Activated T-cell treated with anti-CD3 and anti-CD28 coated beads, Interleukin-2, amount 50 U/mL, for 4 hours (primary cell): ENCODE data around the gene RYR3. TPM values are rescaled to one million over a fixed set of nuclear protein-coding genes. Genes with fewer than 3 reads are reported as not detected.

Experiments used
- ATAC-seq, 2 donors: fragments of 200-7000 bp; cut with Tn5 transposase; one replicate each; pipeline ENCODE4 v1.10.0; 2021
- DNase-seq: peaks from one replicate; pipeline ENCODE4 v3.0.0-alpha.2; 2020
- H3K27me3 Mint-ChIP-seq: one replicate; pipeline ENCODE4 v1.8.0; 2021; ENCODE audit warnings: low read depth, mixed read lengths
- H3K36me3 Mint-ChIP-seq: one replicate; pipeline ENCODE4 v1.8.0; 2022; ENCODE audit warnings: mixed read lengths; ENCODE audit not compliant: insufficient read depth
- H3K4me1 Mint-ChIP-seq: one replicate; pipeline ENCODE4 v1.8.0; 2021; ENCODE audit warnings: low read depth, mixed read lengths
- H3K4me3 Mint-ChIP-seq: one replicate; pipeline ENCODE4 v1.8.0; 2021; ENCODE audit warnings: mild to moderate bottlenecking, moderate library complexity, mixed read lengths
- H3K9me3 Mint-ChIP-seq: one replicate; pipeline ENCODE4 v1.8.0; 2021; ENCODE audit warnings: mixed read lengths
- total RNA-seq, 3 donors: library from RNA; stranded (reverse); gene quantifications; one replicate each; pipeline ENCODE4 v1.2.1, GENCODE V29; 2021

Gene RYR3
- total RNA-seq, 3 donors from 2014 or later, result not detected

- Mint-ChIP-seq H3K27me3 (peaks cover 13% of the 10 kb centered on the region), H3K36me3 (no peaks in the 10 kb centered on the region), H3K9me3 (no peaks in the 10 kb centered on the region), H3K4me3 (no peak overlapping the region), H3K4me1 (no peaks in the 10 kb centered on the region)
- DNase-seq (no peak), ATAC-seq (no peak)
These were observed 533.4 kb downstream of the RYR3 start for GRCh38 chr15:33844186-33844585.

GRCh38 chr15:33844597-33844996 lies 533.8 kb downstream of the RYR3 start:
- ATAC-seq (no peak), DNase-seq (no peak)
- H3K27me3 Mint-ChIP-seq, result peaks cover 13% of the 10 kb centered on the region
- H3K9me3 Mint-ChIP-seq, result no peaks in the 10 kb centered on the region
- no peaks in the 10 kb centered on the region for H3K36me3 Mint-ChIP-seq
- H3K4me1 Mint-ChIP-seq, result no peaks in the 10 kb centered on the region
- no peak overlapping the region for H3K4me3 Mint-ChIP-seq

GRCh38 chr15:33846142-33846541 lies 535.4 kb downstream of the RYR3 start:
- H3K4me1 Mint-ChIP-seq, result no peaks in the 10 kb centered on the region
- ATAC-seq, result no peak

GRCh38 chr15:33846862-33847261 lies 536.1 kb downstream of the RYR3 start:
- Mint-ChIP-seq H3K4me3 (no peak overlapping the region), H3K36me3 (no peaks in the 10 kb centered on the region), H3K27me3 (peaks cover 4% of the 10 kb centered on the region), H3K9me3 (no peaks in the 10 kb centered on the region), H3K4me1 (no peaks in the 10 kb centered on the region)
- no peak for ATAC-seq
- no peak for DNase-seq

More at GRCh38 chr15:33846142-33846541, 535.4 kb downstream of the RYR3 start:
- no peak overlapping the region for H3K4me3 Mint-ChIP-seq
- no peak for DNase-seq
- no peaks in the 10 kb centered on the region for H3K36me3 Mint-ChIP-seq
- H3K27me3 Mint-ChIP-seq, result peaks cover 4% of the 10 kb centered on the region
- no peaks in the 10 kb centered on the region for H3K9me3 Mint-ChIP-seq

GRCh38 chr15:33848011-33848410 lies 537.2 kb downstream of the RYR3 start:
- Mint-ChIP-seq H3K4me1 (no peaks in the 10 kb centered on the region), H3K27me3 (no peaks in the 10 kb centered on the region), H3K4me3 (no peak overlapping the region), H3K9me3 (no peaks in the 10 kb centered on the region), H3K36me3 (no peaks in the 10 kb centered on the region)
- no peak for DNase-seq
- ATAC-seq, result no peak

DNA sequence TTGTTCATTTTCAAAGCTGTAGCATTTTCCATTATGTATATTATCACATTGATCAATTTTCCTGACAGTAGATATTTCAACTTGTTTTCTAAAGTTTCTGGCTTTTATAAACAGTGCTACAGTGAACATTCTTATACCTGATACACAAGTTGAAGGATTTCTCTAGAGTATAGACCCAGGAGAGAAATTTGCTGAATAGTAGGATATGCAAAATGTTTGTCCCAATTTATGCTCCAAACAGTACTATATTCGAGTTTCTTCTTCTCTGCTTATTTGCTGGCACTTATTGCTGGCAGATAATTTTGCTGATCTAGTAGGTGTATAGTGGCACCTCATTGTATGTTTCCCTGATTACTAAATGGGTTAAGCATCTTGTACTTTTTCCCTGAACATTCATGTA lies 540.3 kb downstream of the RYR3 start:
- ATAC-seq (no peak), DNase-seq (no peak)
- no peaks in the 10 kb centered on the region for H3K27me3 Mint-ChIP-seq
- H3K9me3 Mint-ChIP-seq, result no peaks in the 10 kb centered on the region
- no peaks in the 10 kb centered on the region for H3K36me3 Mint-ChIP-seq
- no peak overlapping the region for H3K4me3 Mint-ChIP-seq
- H3K4me1 Mint-ChIP-seq, result no peaks in the 10 kb centered on the region

- Mint-ChIP-seq H3K4me3 (no peak overlapping the region), H3K27me3 (no peaks in the 10 kb centered on the region), H3K9me3 (no peaks in the 10 kb centered on the region), H3K4me1 (no peaks in the 10 kb centered on the region), H3K36me3 (no peaks in the 10 kb centered on the region)
- ATAC-seq, result no peak
- DNase-seq, result no peak
These were observed 541.3 kb downstream of the RYR3 start for GRCh38 chr15:33852094-33852493.

DNA sequence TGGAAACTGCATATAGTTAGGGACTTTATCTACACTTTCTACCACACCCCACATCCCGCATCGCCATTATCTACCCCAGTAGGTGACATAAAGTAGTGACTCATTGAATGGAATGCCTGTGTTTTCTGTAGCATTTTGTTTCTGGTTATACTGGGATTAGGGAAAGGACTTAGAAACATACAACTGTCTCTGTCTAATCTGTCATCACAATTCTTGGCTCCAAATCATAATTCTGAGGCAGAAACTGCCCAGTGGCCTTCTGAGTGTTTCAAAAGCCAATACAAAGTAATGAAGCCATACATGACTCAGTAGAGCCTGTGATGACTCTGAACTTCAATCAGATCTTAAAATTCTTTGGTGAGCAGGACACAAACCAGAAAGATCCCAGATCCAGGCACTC lies 541.8 kb downstream of the RYR3 start:
- no peak for ATAC-seq
- no peaks in the 10 kb centered on the region for H3K36me3 Mint-ChIP-seq
- no peak overlapping the region for H3K4me3 Mint-ChIP-seq
- H3K9me3 Mint-ChIP-seq, result no peaks in the 10 kb centered on the region
- H3K27me3 Mint-ChIP-seq, result no peaks in the 10 kb centered on the region
- no peak for DNase-seq
- H3K4me1 Mint-ChIP-seq, result no peaks in the 10 kb centered on the region

DNA sequence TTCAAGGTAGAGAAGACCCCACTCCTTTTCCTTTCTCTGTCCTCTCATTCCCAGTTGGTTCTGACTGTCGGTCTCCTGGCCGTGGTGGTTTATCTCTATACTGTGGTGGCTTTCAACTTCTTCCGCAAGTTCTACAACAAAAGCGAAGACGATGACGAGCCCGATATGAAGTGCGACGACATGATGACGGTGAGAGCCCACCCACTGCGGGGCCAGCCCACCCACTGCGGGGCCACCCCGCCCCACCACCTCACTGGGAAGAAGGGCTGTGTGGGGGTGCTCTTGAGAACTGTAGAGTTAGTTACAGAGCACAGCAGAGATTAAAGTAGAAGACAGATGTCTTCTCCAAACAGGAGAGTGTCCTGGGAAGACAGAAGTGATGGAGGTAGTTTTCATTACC lies 547.0 kb downstream of the RYR3 start:
- Mint-ChIP-seq H3K4me1 (no peaks in the 10 kb centered on the region), H3K4me3 (no peak overlapping the region), H3K9me3 (no peaks in the 10 kb centered on the region), H3K27me3 (no peaks in the 10 kb centered on the region), H3K36me3 (peaks cover 10% of the 10 kb centered on the region)
- no peak for DNase-seq
- ATAC-seq, result no peak

DNA sequence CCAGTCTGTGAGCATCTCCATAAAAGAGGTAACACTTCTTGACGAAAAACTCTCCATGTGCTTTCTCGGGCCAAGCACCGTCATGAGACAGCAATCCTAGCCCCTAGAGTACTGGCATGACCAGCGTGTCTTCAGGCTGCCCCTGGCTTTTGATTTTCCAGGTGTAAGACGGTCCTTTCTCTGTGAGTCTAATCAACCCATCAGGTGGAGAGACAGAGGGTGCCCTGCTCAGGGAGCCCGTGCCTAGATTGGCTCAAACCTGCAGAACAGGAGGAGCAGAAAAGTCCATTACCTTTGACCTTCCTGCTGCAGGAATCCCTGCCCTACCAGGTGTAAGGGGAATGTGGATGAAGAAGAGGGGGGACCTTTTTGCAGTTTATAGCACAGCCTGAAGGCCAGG lies 548.1 kb downstream of the RYR3 start:
- DNase-seq (no peak), ATAC-seq (no peak)
- Mint-ChIP-seq H3K36me3 (peaks cover 16% of the 10 kb centered on the region), H3K9me3 (no peaks in the 10 kb centered on the region), H3K4me1 (no peaks in the 10 kb centered on the region), H3K27me3 (no peaks in the 10 kb centered on the region), H3K4me3 (no peak overlapping the region)

GRCh38 chr15:33859992-33860545 lies 549.3 kb downstream of the RYR3 start:
- Mint-ChIP-seq H3K4me1 (no peaks in the 10 kb centered on the region), H3K36me3 (peaks cover 28% of the 10 kb centered on the region), H3K9me3 (no peaks in the 10 kb centered on the region), H3K27me3 (no peaks in the 10 kb centered on the region), H3K4me3 (no peak overlapping the region)
- DNase-seq, result no peak
- ATAC-seq, result no peak

DNA sequence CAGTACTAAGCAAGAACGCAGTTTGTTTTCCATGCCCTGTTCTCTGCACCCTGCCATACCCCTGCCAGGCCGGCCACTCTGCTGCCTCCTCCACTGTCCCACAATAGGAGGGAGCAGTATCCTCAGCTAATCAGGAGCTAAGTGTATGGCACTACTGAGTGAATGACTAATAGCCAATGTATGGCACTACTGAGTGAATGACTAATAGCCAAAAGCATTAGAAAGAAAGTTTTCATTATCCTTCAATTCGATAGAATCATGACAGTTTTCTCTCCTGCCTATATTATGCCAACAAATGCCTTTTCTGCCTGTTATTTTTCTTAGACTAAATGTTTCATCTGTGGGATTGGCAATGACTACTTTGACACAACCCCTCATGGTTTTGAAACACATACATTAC lies 550.0 kb downstream of the RYR3 start:
- Mint-ChIP-seq H3K27me3 (no peaks in the 10 kb centered on the region), H3K4me1 (no peaks in the 10 kb centered on the region), H3K9me3 (no peaks in the 10 kb centered on the region), H3K4me3 (no peak overlapping the region), H3K36me3 (peaks cover 33% of the 10 kb centered on the region)
- no peak for ATAC-seq
- no peak for DNase-seq

- no peak overlapping the region for H3K4me3 Mint-ChIP-seq
- no peaks in the 10 kb centered on the region for H3K4me1 Mint-ChIP-seq
- H3K36me3 Mint-ChIP-seq, result peaks cover 49% of the 10 kb centered on the region
- DNase-seq (no peak), ATAC-seq (no peak)
- no peaks in the 10 kb centered on the region for H3K9me3 Mint-ChIP-seq
- no peaks in the 10 kb centered on the region for H3K27me3 Mint-ChIP-seq
These were observed 553.8 kb downstream of the RYR3 start for GRCh38 chr15:33864360-33865075.

GRCh38 chr15:33865416-33865815 lies 554.6 kb downstream of the RYR3 start:
- peaks cover 51% of the 10 kb centered on the region for H3K36me3 Mint-ChIP-seq
- no peak for DNase-seq

GRCh38 chr15:33866101-33866737 lies 555.5 kb downstream of the RYR3 start:
- H3K36me3 Mint-ChIP-seq, result peaks cover 50% of the 10 kb centered on the region
- no peaks in the 10 kb centered on the region for H3K4me1 Mint-ChIP-seq
- H3K9me3 Mint-ChIP-seq, result no peaks in the 10 kb centered on the region
- no peaks in the 10 kb centered on the region for H3K27me3 Mint-ChIP-seq
- no peak overlapping the region for H3K4me3 Mint-ChIP-seq
- no peak for ATAC-seq
- DNase-seq, result no peak

More at GRCh38 chr15:33865416-33865815, 554.6 kb downstream of the RYR3 start:
- H3K4me3 Mint-ChIP-seq, result no peak overlapping the region
- no peaks in the 10 kb centered on the region for H3K4me1 Mint-ChIP-seq
- no peak for ATAC-seq
- H3K27me3 Mint-ChIP-seq, result no peaks in the 10 kb centered on the region
- H3K9me3 Mint-ChIP-seq, result no peaks in the 10 kb centered on the region
